HepG2 (cell line): Measurements from ENCODE around the gene KCNQ5. TPM values are rescaled to one million over a fixed set of nuclear protein-coding genes. Genes with fewer than 3 reads are reported as not detected.

Experiments
- ATAC-seq: fragments of 200-7000 bp; cut with Tn5 transposase; 3 replicates; pipeline ENCODE4 v1.9.1; 2020; ENCODE audit warnings: mild to moderate bottlenecking, moderate library complexity
- BruUV-seq: library from RNA; stranded (reverse); fragments of 400-500 nt; replicated peaks from 2 replicates; lab custom pipeline; 2021; lab: Mats Ljungman, UMichigan
- CTCF ChIA-PET: fragments of 300-600 bp; formaldehyde crosslinking; extraction: SDS; loops from one replicate; lab custom pipeline; 2021; ENCODE audit warnings: low total read pairs, inconsistent platforms, low intra/inter-chr PET ratio; lab: Yijun Ruan, JAX
- POLR2A ChIA-PET: fragments of 350-600 bp; sonication (Branson Sonifier 250); formaldehyde crosslinking; loops from one replicate; lab custom pipeline; 2020; ENCODE audit warnings: antibody characterized with exemption, inconsistent platforms; lab: Yijun Ruan, JAX
- DNase-seq: peaks from one replicate; pipeline ENCODE4 v3.0.0-alpha.2; 2015; ENCODE audit warnings: low spot score
- FAIRE-seq: peaks from 3 replicates; lab custom pipeline; 2011; peaks lifted over from hg19 to GRCh38; lab: Jason Lieb, UNC
- H2AFZ ChIP-seq: one replicate; pipeline ENCODE4 v1.6.1; 2011; ENCODE audit warnings: low read length, inconsistent platforms
- H3K27ac ChIP-seq: fragments of 300-600 bp; 3 replicates; pipeline ENCODE4 v1.8.0; 2011; ENCODE audit warnings: mixed run types, mild to moderate bottlenecking, mixed read lengths, low read length, inconsistent platforms; ENCODE audit not compliant: insufficient read depth; ENCODE audit errors: extremely low read length
- H3K27me3 ChIP-seq, 2 experiments: fragments of 200-600 bp in 1 of 2; 2 replicates in 1 of 2; 3 replicates in 1 of 2; pipeline versions ENCODE4 v1.6.0 to v1.8.0; 2011; ENCODE audit warnings: low read length in 2 of 2, mild to moderate bottlenecking in 2 of 2, moderate library complexity in 2 of 2, inconsistent platforms in 1 of 2; ENCODE audit not compliant: insufficient read depth in 2 of 2, control insufficient read depth in 1 of 2
- H3K36me3 ChIP-seq, 2 experiments: fragments of 200-600 bp in 1 of 2; replicated peaks in 1 of 2; 2 replicates in 1 of 2; 3 replicates in 1 of 2; pipeline versions ENCODE4 v1.5.1 to v1.8.0; 2011; ENCODE audit warnings: low read length in 2 of 2, inconsistent platforms in 1 of 2; ENCODE audit not compliant: insufficient read depth in 2 of 2, control insufficient read depth in 1 of 2
- H3K4me1 ChIP-seq: 2 replicates; pipeline ENCODE4 v1.5.1; 2012; ENCODE audit warnings: low read length, inconsistent platforms; ENCODE audit not compliant: insufficient read depth
- H3K4me2 ChIP-seq: 2 replicates; pipeline ENCODE4 v1.6.0; 2011; ENCODE audit warnings: low read depth, low read length, inconsistent platforms
- H3K4me3 ChIP-seq, 3 experiments: fragments of 200-600 bp in 1 of 3; sonication (generic), shearing (Covaris generic) in 1 of 3; replicated peaks in 1 of 3; 2 replicates each; pipeline ENCODE4 v1.5.1; 2011 to 2016; ENCODE audit warnings: low read length in 3 of 3, inconsistent platforms in 2 of 3, low read depth in 2 of 3, mild to moderate bottlenecking in 2 of 3, control low read depth in 1 of 3, mixed read lengths in 1 of 3; ENCODE audit not compliant: insufficient read depth in 1 of 3
- H3K79me2 ChIP-seq: one replicate; pipeline ENCODE4 v1.6.1; 2011; ENCODE audit warnings: low read length, inconsistent platforms; ENCODE audit not compliant: insufficient read depth
- H3K9ac ChIP-seq: 2 replicates; pipeline ENCODE4 v1.6.0; 2011; ENCODE audit warnings: mild to moderate bottlenecking, low read depth, low read length, inconsistent platforms; ENCODE audit not compliant: insufficient read depth
- H3K9me3 ChIP-seq: 2 replicates; pipeline ENCODE4 v1.5.1; 2012; ENCODE audit warnings: mild to moderate bottlenecking, low read length
- H4K20me1 ChIP-seq: 2 replicates; pipeline ENCODE4 v1.6.0; 2011; ENCODE audit warnings: inconsistent platforms, mild to moderate bottlenecking, low read length, moderate library complexity; ENCODE audit not compliant: insufficient read depth
- JUNB ChIP-seq: sonication (generic); formaldehyde crosslinking; IDR thresholded peaks from 2 replicates; pipeline ENCODE4 v1.8.0; 2022; ENCODE audit warnings: missing genetic modification reagents, mild to moderate bottlenecking, borderline replicate concordance
- MNT ChIP-seq: fragments of 450-650 bp; IDR thresholded peaks from 2 replicates; pipeline ENCODE4 v1.6.1; 2016
- MTA1 ChIP-seq: sonication (generic); formaldehyde crosslinking; IDR thresholded peaks from 2 replicates; pipeline ENCODE4 v1.4.0; 2020; ENCODE audit warnings: missing genetic modification reagents, mild to moderate bottlenecking, borderline replicate concordance
- PHF8 ChIP-seq: sonication (generic); formaldehyde crosslinking; IDR thresholded peaks from 2 replicates; pipeline ENCODE4 v1.5.0; 2020; ENCODE audit warnings: missing genetic modification reagents
- POLR2A ChIP-seq, 2 experiments: IDR thresholded peaks; 2 replicates each; pipeline ENCODE4 v1.6.1; 2011; ENCODE audit warnings: low read depth in 2 of 2, low read length in 2 of 2, mild to moderate bottlenecking in 1 of 2, moderate library complexity in 1 of 2; ENCODE audit not compliant: insufficient read depth in 1 of 2
- RBM22 ChIP-seq: fragments of 200-400 bp; formaldehyde crosslinking; optimal IDR thresholded peaks from 2 replicates; pipeline ENCODE3; 2017; ENCODE audit warnings: mild to moderate bottlenecking, low read length, moderate library complexity
- RFXAP ChIP-seq: sonication (generic); formaldehyde crosslinking; IDR thresholded peaks from 2 replicates; pipeline ENCODE4 v1.4.0; 2020; ENCODE audit warnings: missing genetic modification reagents, borderline replicate concordance
- SKI ChIP-seq: fragments of 450-650 bp; IDR thresholded peaks from one replicate; pipeline ENCODE4 v1.6.1; 2018; ENCODE audit warnings: mild to moderate bottlenecking; ENCODE audit not compliant: partially characterized antibody
- SMARCC2 ChIP-seq: fragments of 450-650 bp; IDR thresholded peaks from 2 replicates; pipeline ENCODE4 v1.6.1; 2017; ENCODE audit warnings: antibody characterized with exemption, mild to moderate bottlenecking
- SMYD3 ChIP-seq: sonication (generic); formaldehyde crosslinking; IDR thresholded peaks from 2 replicates; pipeline ENCODE4 v1.8.1; 2023; ENCODE audit warnings: mild to moderate bottlenecking, missing genetic modification reagents
- ZNF12 ChIP-seq: sonication (generic); formaldehyde crosslinking; IDR thresholded peaks from 2 replicates; pipeline ENCODE4 v1.5.0; 2020; ENCODE audit warnings: missing genetic modification reagents
- ZNF138 ChIP-seq: sonication (generic); formaldehyde crosslinking; IDR thresholded peaks from 2 replicates; pipeline ENCODE4 v1.5.0; 2020; ENCODE audit warnings: mild to moderate bottlenecking, low read depth, missing genetic modification reagents
- ZNF414 ChIP-seq: sonication (generic); formaldehyde crosslinking; IDR thresholded peaks from 2 replicates; pipeline ENCODE4 v1.5.0; 2020; ENCODE audit warnings: missing genetic modification reagents
- ZNF570 ChIP-seq: sonication (generic); formaldehyde crosslinking; IDR thresholded peaks from 2 replicates; pipeline ENCODE4 v1.4.0; 2020; ENCODE audit warnings: mild to moderate bottlenecking, missing genetic modification reagents, borderline replicate concordance
- ZNF709 ChIP-seq: sonication (generic); formaldehyde crosslinking; IDR thresholded peaks from 2 replicates; pipeline ENCODE4 v1.5.0; 2020; ENCODE audit warnings: mild to moderate bottlenecking, missing genetic modification reagents
- ZNF780A ChIP-seq: sonication (generic); formaldehyde crosslinking; IDR thresholded peaks from 2 replicates; pipeline ENCODE4 v1.8.0; 2022; ENCODE audit warnings: mild to moderate bottlenecking, missing genetic modification reagents, moderate library complexity
- ZNF782 ChIP-seq: sonication (generic); formaldehyde crosslinking; IDR thresholded peaks from 2 replicates; pipeline ENCODE4 v1.4.0; 2020; ENCODE audit warnings: missing genetic modification reagents, mild to moderate bottlenecking, borderline replicate concordance
- ZSCAN21 ChIP-seq: sonication (generic); formaldehyde crosslinking; IDR thresholded peaks from 2 replicates; pipeline ENCODE4 v1.8.0; 2022; ENCODE audit warnings: mild to moderate bottlenecking, missing genetic modification reagents, moderate library complexity, borderline replicate concordance
- WGBS: methylation state at CpG from one replicate; pipeline ENCODE4 v1.1.6; 2017; ENCODE audit warnings: low lambda C conversion rate; 5-methylcytosine and 5-hydroxymethylcytosine counted together
- in situ Hi-C: cut with HindIII; loops from 2 replicates; pipeline ENCODE4 v1.10.0; 2017; ENCODE audit warnings: low pct_unique_long_range_greater_than_20kb; ENCODE audit not compliant: extremely low pct_ligation_motif_present
- intact Hi-C: fragments of 100-400 bp; cut with micrococcal nuclease; formaldehyde crosslinking; loops from one replicate; pipeline ENCODE4 v1.10.0; 2022; ENCODE audit not compliant: unreplicated experiment
- polyA plus RNA-seq, 8 experiments: library from polyadenylated mRNA; depleted of rRNA in 3 of 8; stranded (reverse) in 7 of 8; unstranded in 1 of 8; fragments of >200 nt; fragmentation: Illumina TruSeq in 4 of 8; extraction: Trizol in 4 of 8; gene quantifications; 2 replicates each; pipeline versions ENCODE4 v1.2.1 to v1.2.3, GENCODE V29; 2011 to 2016; ENCODE audit warnings: low read depth in 4 of 8, missing spikeins in 1 of 8, mixed read lengths in 1 of 8; ENCODE audit not compliant: insufficient read depth in 1 of 8
- total RNA-seq, 5 experiments: library from RNA; depleted of rRNA; stranded (reverse); fragments of >200 nt; fragmentation: Illumina TruSeq; extraction: Trizol; gene quantifications; 2 replicates each; pipeline ENCODE4 v1.2.3, GENCODE V29; 2016; ENCODE audit warnings: low read depth in 1 of 5

Gene KCNQ5
- total and polyA plus RNA-seq, 2 of the 13 experiments (the other 11 are each of a cell fraction or from before 2014, with no cell fraction given): 0.04 TPM; not detected in 1

GRCh38 chr6:72916298-72916697 lies 294.4 kb downstream of the KCNQ5 start:
- ChIA-PET POLR2A (no interaction called here), CTCF (no interaction called here)
- H2AFZ ChIP-seq: no peak overlapping the region
- H3K27me3 ChIP-seq: no peaks in the 10 kb centered on the region
- no peak for FAIRE-seq
- H3K36me3 ChIP-seq: no peaks in the 10 kb centered on the region
- H3K4me1 ChIP-seq: no peaks in the 10 kb centered on the region
- H3K9me3 ChIP-seq: no peaks in the 10 kb centered on the region
- no peak for DNase-seq
- no peak for ATAC-seq
- BruUV-seq: no TSS peak
- in situ Hi-C loops (no loop called here), intact Hi-C loops (no loop called here)
- no peak overlapping the region for H3K27ac ChIP-seq
- 17% methylated on average over 6 of the region's 6 CpGs for WGBS
- no peak for TF ChIP-seq ZNF709 (CRISPR knock-in tag)
- no peak for TF ChIP-seq RBM22
- H3K4me3 ChIP-seq: no peak overlapping the region
- no peaks in the 10 kb centered on the region for H3K79me2 ChIP-seq
- H3K4me2 ChIP-seq: no peak overlapping the region
- no peaks in the 10 kb centered on the region for H4K20me1 ChIP-seq
- H3K9ac ChIP-seq: no peak overlapping the region

- no peaks in the 10 kb centered on the region for H3K9me3 ChIP-seq
- no peaks in the 10 kb centered on the region for H3K27me3 ChIP-seq
- FAIRE-seq: no peak
- POLR2A ChIA-PET: no interaction called here
- ATAC-seq: no peak
- no peaks in the 10 kb centered on the region for H3K79me2 ChIP-seq
- TF ChIP-seq SKI: no peak
- no peak for TF ChIP-seq RFXAP
- no peak for TF ChIP-seq PHF8 (CRISPR knock-in tag)
- no peak for TF ChIP-seq ZNF138 (CRISPR knock-in tag)
- no peak for TF ChIP-seq JUNB (CRISPR knock-in tag)
- no peak for TF ChIP-seq ZNF12
- no peak for TF ChIP-seq SMARCC2
- TF ChIP-seq MTA1 (CRISPR knock-in tag): no peak
- no peak for TF ChIP-seq POLR2A (IDR thresholded peaks at IDR 0.05; ENCODE audit: insufficient read depth in 1 of 2, low read depth in 2 of 2, low read length in 2 of 2)
- TF ChIP-seq ZNF782: no peak
- TF ChIP-seq ZNF570 (CRISPR knock-in tag): no peak
- no peak for TF ChIP-seq ZSCAN21
- no peak for TF ChIP-seq SMYD3 (CRISPR knock-in tag)
- no peak for TF ChIP-seq ZNF414 (CRISPR knock-in tag)
- no peak for TF ChIP-seq ZNF780A
- TF ChIP-seq MNT: no peak
- H3K4me2 ChIP-seq: no peak overlapping the region
- no peak overlapping the region for H3K4me3 ChIP-seq
- DNase-seq: no peak
- H3K9ac ChIP-seq: no peak overlapping the region
- no TSS peak for BruUV-seq
- intact Hi-C loops (no loop called here), in situ Hi-C loops (no loop called here)
- CTCF ChIA-PET: no interaction called here
- no peaks in the 10 kb centered on the region for H3K36me3 ChIP-seq
- H4K20me1 ChIP-seq: no peaks in the 10 kb centered on the region
- H3K4me1 ChIP-seq: no peaks in the 10 kb centered on the region
- H2AFZ ChIP-seq: no peak overlapping the region
- H3K27ac ChIP-seq: no peak overlapping the region
- WGBS: 0% methylated on average over 1 of the region's 1 CpG
Observed at GRCh38 chr6:72916906-72917305, 295.0 kb downstream of the KCNQ5 start.
